AML-193 (cell line): ENCODE results near the gene TAF1B.

Source experiments
- DNase-seq, 2 experiments: peaks; one replicate each; lab custom pipeline; 2025; lab: John Stamatoyannopoulos, UW

Gene TAF1B

DNA sequence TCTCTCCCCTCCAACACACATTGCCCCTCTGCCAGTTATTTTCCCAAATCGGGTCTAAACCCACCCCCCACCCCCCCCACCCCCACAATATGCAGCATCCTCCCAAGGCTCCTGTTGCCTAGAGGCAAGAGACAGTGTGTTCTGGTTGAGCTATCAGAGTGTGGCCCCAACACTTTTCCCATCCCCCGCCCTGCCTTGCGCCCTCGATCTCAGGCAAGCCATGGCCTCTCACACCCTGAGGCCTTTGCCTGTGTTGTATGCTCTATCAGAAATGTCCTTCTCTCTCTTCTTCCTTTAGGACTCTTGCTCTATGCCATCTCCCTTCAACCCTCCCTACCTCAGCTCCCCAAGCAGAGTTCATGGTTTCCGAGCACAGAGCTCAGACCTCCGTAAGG is 98.7 kb downstream of the TAF1B start:
- DNase-seq = no peak

DNA sequence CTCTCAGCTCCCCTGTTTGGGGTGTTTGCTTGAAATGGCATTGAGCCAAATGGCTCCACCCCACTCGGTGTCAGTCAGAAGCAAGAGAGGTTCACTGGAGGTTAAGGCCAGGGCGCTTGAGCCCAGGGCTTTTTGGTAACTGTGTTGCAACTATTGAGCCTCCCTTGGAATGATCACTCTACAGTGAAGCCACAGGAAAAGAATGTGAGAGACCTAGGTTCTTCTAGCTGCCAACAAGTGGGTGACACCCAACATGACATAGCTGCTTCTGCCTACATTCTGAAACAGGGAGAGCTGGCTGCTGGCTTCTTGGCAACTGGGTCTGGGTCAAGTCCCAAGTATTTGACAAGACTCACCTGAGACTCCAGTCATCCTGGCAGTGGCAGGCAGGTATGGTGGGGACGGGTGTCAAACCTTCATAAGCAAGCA is 101.1 kb downstream of the TAF1B start:
- DNase-seq = no peak

DNA sequence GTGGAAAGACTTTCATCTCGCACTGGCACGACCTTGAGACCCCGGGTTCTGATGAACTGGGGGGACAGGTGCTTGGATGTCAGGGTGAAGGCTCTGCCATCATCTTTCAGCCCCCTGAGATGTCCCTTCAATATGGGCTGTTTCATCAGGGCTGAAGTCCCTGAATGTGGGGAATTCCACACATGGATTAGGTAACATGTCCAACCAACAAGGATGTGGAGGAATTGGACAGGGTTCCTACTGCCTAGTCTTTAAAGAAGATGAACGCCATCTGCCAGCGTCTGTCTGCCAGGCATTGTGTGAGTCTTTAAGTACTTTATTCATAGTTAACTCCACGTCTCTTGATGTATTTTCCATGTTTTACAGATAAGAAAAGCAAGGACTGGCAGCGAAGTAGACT is 102.3 kb downstream of the TAF1B start:
- DNase-seq = no peak

DNA sequence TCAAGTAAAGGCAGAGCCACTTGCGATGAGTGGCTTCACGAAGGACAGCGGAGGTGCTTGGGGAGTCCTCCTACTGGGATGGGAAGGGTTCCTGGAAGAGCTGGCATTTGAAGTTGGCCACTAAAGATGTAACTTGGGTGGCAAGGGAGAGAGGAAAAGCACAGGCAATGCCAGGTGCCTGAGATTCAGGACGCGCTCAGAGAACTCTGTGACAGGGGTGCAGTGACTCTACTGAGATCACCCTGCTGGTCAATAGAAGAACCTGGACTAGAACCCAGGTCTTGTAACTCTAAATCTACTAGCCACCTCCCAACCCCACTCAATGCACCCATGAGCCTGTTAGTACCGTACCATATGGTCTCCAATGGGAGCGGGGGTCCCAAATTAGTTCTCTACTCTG is 102.8 kb downstream of the TAF1B start:
- no peak for DNase-seq

DNA sequence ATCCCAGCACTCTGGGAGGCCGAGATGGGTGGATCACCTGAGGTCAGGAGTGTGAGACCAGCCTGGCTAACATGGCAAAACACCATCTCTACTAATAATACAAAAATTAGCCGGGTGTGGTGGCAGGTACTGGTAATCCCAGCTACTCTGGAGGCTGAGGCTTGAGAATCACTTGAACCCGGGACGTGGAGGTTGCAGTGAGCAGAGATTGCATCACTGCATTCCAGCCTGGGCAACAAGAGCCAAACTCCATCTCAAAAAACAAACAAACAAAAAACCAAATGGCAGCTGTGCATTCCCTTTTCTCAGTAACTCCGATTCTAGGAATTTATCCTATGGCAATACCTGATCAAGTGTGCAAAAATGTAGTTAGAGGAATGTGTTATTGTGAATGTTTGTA is 103.5 kb downstream of the TAF1B start:
- no peak for DNase-seq

DNA sequence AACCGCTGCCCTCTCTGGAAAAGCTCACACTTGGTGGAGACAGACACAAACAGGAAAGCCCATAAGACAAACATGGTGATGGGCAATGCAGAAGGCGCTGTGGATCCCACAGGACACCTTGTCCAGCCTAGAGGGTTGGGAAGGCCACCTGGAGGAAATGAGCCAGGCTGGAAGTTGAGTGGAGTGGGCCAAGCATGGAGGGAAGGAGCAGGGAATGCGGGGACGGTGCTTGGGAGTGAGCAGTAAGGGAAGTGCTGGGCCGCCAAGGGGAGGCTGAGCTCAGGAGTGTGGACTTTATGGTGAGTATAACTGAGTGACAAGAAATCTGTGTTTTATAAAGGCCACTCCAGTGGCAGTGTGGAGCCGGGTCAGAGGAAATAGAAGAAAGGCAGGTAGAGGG is 105.4 kb downstream of the TAF1B start:
- no peak for DNase-seq

DNA sequence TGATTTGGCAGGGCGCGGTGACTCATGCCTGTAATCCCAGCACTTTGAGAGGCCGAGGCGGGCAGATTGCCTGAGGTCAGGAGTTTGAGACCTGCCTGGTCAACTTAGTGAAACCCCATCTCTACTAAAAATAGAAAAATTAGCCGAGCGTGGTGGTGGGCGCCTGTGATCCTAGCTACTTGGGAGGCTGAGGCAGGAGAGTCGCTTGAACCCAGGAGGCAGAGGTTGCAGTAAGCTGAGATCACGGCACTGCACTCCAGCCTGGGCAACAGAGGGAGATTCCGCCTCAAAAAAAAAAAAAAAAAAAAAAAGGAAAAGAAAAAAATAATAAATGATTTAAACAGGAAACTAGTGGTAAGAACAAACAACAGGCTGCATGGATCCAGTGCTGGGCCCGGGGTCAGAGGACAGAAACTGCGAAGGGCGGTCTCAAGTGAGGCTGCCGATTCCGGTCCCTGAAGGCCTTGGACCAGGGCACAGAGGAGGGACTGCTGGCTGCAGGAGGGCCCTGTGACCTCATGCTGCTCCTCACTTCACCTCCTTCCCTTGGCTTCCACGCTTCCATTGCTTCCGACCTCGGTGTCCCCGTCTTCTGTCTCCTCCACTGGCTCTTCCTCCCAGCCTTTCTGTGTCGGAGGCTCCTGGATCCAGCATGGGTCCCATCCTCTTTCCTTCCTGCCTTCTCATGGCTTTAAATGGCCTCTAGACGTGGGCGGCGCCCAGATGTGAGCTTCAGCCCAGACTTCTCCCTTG is 106.1 kb downstream of the TAF1B start:
- DNase-seq = no peak

DNA sequence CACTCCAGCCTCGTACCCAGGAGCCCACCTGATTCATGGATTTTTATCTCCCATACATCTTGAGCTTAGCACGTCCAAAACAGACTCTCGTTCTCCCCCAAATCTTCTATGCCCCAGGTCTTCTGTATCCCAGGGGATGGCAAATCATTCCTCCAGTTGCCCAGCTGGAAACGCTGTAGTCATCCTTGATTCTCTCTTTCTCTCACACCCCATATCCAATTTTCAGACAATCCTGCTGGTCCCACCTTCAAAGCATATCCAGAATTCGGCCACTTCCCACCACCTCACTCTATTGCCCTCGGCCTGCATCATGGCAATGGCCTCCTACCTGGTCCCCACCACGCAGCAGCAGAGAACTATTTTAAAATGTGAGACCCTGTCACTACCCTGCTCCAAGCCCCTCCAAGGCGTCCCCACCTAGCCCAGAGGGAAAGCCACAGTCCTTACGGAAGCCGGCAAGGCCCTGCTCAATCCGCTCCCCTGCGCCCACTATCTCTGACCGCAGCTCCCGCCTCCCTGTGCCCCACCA is 106.8 kb downstream of the TAF1B start:
- DNase-seq = no peak

DNA sequence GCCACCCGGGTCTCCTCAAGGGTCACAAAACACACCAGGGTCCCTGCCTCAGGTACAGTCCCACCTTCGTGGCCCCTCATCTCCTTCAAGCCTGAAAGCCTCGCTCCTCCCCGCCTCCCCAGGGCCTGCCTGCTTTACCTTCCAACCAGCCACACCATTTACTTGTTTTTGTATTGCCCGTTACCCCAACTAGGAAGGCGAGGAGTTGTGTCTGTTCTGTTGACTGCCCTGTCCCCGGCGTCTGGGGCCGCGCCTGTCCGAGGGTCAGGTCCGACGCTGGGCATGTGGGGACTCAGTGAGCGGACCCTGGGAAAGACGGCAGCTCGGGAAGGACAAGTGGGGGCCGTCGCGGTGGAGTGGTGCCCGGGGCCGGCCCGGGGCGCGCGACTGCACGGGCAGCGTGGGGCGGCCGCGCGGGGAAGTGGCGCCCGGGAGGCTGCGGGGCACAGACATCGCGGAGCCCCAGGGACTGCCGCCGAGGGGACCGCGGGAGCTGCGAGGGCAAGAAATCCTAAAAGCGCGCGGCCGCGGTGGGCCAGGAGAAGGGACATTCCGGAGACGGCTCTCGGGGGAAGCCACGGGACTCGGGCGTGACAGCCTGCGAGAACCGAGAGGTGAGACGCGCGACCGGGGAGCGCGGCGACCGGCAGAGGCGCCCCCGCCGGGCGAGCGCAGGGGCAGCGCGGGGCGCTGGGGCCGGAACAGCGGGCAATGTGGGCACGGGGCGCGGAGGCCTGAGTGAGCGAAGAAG is 107.4 kb downstream of the TAF1B start:
- no peak for DNase-seq

DNA sequence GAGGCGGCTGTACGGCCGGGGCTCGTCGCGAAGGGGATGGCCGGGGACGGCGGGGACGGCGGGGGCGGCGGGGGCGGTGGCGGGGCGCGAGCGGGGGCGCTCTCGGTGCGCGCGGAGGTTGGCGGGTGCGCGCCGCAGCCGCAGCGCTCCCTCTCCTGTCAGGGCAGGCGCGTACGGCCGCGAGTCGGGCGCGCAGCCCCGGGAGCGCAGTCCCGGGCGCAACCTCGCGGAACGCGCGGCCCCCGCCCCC is 107.9 kb downstream of the TAF1B start:
- DNase-seq = no peak

DNA sequence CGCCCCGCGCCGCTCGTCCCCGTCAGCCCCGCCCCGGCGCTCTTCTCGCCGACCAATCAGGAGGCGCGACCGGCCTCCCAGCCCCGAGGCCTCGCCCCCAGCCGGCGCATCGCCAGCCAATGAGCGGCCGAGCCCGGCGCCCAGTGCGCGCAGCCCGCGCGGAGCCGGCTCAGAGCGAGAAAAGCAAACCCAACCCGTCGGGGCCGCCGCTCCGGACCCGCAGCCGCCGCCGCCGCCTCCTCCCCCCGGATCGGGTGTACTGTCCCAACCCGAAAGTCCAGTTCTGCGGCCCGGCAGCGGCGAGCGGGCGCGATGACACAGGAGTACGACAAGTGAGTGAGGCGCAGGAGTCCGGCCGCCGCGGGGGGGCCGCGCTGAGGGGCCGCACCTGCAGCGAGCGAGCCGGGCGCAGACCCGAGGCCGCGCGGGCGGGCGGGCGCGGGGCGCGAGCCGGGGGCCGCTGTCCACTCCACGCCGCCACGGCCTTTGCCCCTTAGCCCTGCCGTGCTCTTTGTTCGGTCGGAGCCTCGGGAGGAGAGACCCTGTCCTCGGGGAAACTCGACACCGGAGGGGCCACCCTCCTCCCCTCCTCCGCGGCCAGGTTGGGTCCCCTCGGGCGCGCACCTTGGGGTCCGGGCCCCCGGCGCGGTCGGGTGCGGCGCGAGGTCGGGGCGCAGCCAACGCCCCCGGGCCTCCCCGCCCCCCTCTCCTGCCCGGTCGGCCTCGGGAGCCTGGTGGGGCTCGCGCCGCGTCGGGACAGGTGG is 108.4 kb downstream of the TAF1B start, which contains the start of gene GRHL1:
GRHL1 (plus strand) TSS at position 172 of the 764 bp plus-strand sequence; CDS start at position 313, 141 bp downstream.
- peak; percentile 74 to 81 for DNase-seq

DNA sequence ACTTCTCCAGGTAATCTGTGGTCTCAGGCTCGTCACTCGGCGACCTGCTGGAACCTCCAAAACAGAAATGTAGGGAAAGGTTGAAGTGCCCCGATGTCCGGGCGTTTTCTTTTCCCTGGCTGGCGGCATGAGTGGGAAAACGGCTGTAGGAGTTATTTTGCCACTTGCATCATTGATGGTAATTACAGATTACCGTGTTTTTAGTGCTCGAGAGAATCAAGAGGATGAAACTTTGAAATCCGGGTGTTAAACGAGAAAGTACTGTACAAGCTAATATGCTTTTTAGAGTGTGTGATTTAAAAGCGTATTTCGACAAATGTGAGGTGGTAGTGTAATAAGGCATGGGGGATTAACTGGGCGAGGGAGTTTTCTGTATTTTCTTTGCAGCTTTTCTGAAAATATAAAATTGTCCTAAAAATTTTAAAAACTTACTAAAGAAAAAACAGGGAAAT is 109.0 kb downstream of the TAF1B start:
- DNase-seq = no peak

DNA sequence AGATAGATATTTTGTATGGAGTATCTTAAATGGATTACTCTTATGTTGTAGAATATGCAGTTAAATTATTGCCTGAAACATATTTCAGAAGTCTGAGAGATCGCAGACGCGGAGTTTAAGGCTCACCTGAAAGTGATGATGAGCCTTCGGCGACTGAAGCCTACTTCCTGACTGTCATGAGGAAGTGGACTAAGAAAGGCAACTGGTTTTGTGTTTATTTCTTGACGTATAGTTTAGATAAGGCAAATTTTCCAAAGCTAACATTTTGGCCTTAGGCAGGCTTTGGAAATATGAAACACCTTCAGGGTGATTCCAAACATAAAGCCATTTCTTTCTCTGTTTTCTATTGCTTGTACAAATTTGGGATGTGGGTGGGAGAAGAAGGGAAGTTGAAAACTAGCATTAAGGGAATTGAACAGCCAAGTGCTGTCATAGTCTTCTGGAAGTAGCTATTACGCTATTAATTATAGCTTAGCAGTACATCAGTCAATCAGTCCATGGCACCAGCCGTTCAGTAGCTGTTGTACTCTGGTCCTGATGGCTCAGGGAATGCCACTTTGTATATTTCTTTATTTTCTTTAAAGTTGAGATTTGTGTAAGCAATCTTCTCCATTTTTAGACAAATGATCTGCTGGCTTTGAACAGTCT is 109.7 kb downstream of the TAF1B start:
- DNase-seq = no peak

DNA sequence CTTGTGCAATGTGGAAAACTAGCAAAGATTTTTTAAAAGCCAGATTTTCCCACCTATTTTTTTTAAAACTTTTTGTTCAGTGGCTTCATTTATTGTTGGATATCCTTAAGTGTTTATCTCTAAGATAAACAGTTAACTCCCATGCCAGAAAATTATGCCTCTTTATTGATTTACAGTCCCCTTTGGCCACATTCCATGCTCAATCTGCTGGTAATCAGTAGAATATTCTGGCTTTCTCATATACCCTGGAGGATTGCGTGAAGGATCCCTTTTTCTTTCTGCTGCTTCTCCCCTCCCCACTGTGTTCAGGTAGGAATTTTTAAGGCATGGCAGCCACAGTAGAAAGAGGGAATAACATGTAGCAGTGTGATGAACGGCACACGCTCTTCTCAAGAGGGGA is 110.9 kb downstream of the TAF1B start:
- DNase-seq = no peak

DNA sequence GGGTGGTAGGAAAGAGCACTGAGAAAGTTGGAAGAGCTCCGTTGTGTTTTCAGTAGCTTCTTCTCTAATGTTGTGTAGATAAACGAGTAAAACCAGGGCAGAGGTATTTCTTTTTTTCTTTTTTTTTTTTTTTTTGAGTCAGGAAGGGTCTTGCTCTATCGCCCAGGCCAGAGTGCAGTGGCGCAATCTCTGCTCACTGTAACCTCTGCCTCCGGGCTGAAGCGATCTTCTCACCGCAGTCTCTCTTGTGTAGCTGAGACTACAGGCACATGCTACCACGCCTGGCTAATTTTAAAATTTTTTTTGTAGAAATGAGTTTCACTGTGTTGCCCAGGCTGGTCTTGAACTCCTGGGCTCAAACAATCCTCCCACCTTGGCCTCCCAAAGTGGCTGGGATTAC is 114.8 kb downstream of the TAF1B start:
- DNase-seq = no peak

DNA sequence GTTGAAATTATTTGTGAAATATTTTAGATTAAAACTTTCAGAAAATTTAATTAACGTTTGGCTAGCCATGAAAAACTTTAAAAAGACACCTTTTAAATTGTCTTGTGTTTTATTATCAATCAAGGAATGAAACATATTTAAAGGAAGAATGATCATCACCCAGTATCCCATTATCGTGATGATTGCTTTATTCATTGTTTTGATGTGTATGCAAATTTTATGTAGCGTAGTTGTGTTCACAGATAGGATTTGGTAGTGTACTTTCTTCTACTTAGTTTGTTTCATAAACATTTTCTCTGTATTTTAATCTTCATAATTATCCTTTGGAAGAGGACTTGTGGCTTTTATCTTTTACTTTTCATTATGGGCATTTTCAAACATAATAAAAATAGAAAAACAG is 116.0 kb downstream of the TAF1B start:
- DNase-seq = no peak

DNA sequence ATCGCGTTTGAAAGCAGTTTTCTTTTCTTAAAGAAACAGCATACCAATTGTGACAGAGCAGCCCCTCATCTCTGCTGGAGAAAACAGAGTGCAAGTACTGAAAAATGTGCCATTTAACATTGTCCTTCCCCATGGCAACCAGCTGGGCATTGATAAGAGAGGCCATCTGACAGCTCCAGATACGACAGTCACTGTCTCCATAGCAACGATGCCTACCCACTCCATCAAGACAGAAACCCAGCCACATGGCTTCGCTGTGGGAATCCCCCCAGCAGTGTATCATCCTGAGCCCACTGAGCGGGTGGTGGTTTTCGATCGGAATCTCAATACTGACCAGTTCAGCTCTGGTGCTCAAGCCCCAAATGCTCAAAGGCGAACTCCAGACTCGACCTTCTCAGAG is 117.7 kb downstream of the TAF1B start:
- no peak for DNase-seq

DNA sequence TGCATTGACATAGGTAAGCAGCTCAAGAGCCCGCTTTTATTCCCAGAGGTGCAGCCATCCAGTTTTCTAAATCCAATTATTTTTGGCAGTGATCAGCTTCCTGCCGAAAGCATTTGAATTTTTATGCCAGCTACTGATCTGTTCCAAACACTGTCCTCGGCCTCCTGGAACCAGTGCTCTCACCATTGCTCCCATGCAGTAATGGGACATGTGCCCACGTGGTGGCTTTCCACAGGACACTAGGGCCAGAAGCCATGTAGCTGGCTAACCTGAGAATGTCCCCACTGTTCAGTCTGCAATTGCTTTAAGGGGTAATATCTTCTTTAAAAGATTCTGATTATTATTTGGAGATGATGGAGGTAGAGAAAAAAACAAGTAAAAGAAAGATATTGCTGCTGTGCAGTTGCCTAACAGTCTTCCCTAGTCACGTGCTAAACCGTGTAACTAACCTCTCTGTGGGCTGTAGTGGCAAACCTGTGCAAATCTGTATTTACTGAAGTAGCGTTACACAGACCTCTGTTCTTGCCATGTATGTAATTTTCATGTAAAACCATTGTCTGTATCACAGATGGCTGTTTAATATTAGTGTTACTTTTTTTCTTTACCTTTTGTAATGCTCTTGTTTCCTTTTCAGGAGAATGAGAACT is 121.2 kb downstream of the TAF1B start:
- DNase-seq = no peak

DNA sequence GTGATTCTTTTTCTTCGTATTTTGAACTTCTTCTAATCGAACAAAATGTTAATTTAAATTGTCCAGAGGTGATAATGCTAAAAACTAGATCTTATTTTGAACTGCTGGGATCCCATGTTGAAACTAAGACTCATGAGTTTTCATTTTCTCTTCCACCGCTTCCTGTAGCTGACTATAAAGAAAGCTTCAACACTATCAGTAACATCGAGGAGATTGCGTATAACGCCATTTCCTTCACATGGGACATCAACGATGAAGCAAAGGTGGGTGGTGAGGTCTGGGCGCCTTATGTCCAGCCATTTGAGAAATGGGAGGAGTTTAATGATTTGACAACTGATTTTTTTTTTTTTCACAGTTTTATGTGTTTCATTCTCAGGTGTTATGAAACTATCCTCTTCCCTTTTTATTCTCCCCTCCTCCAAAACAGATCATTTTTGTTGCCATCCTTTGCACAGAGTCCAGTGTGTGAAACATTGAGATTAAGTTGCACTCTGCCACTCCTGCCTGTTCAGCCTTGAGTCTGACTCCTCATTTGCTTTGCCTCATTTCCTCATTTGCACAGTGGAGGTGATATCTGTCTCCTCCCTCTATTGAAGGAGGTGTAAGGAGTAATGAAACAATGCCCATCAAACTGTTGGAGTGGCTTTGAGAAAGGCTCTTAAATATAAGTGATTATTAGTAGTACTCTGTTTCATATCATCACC is 122.0 kb downstream of the TAF1B start:
- no peak for DNase-seq

DNA sequence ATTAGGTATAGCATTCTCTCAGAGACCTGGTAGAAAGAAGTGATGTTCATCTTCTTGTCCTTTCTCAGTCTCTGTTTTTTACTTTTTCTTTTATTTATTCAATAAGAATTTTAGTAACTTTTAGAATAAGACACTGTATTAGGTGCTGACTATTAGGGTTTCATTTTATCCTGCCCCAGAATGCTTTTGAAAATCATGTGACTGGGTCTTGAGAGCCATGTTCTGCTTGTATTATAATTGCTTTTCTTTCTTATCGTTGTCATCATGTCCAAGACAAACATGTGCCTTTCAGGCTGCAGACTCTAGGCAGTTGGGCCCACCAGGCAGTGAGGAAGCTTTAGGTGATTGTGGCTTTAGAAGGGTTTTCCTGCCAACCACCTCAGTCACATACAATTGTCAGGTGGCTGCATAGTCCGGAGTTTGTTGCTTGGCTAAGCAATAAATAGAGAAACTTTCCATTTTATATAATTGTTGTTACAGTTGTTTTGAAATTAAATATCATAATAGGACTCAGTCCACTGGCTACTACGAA is 123.3 kb downstream of the TAF1B start:
- DNase-seq = no peak
